K562 (cell line): ENCODE data around the gene TMEM187. TPM values are rescaled to one million over a fixed set of nuclear protein-coding genes. Genes with fewer than 3 reads are reported as not detected.

Experiments used
- ATAC-seq: fragments of 200-7000 bp; cut with Tn5 transposase; 3 replicates; pipeline ENCODE4 v1.9.1; 2020; ENCODE audit warnings: moderate library complexity
- BruUV-seq: library from RNA; stranded (reverse); fragments of 400-500 nt; replicated peaks from 2 replicates; lab custom pipeline; 2021; lab: Mats Ljungman, UMichigan
- CTCF ChIA-PET: fragments of 300-600 bp; formaldehyde crosslinking; extraction: SDS; loops from one replicate; lab custom pipeline; 2021; ENCODE audit warnings: low intra/inter-chr PET ratio; lab: Yijun Ruan, JAX
- POLR2A ChIA-PET: fragments of 300-600, 350-650 bp; sonication (Branson Sonifier 250); formaldehyde crosslinking; extraction: SDS; loops from one replicate; lab custom pipeline; 2021; ENCODE audit warnings: antibody characterized with exemption, inconsistent platforms; lab: Yijun Ruan, JAX
- DNase-seq, 4 experiments: peaks; one replicate each; pipeline versions ENCODE4 v3.0.0 to v3.0.0-alpha.2; 2011 to 2018; ENCODE audit warnings: low spot score in 3 of 4, mixed read lengths in 3 of 4; ENCODE audit errors: extremely low read depth in 1 of 4
- FAIRE-seq: peaks from 2 replicates; lab custom pipeline; 2011; peaks lifted over from hg19 to GRCh38; lab: Jason Lieb, UNC
- H2AFZ ChIP-seq: 2 replicates; pipeline ENCODE4 v1.6.0; 2011; ENCODE audit warnings: low read depth, low read length, control low read depth, inconsistent platforms
- H3K27ac ChIP-seq: fragments of 200-600 bp; 3 replicates; pipeline ENCODE4 v1.8.0; 2011; ENCODE audit warnings: low read depth, mild to moderate bottlenecking, control low read depth, inconsistent platforms, low read length, moderate library complexity, mixed read lengths; ENCODE audit errors: extremely low read depth
- H3K27me3 ChIP-seq, 2 experiments: fragments of 300-600 bp in 1 of 2; 2 replicates in 1 of 2; 3 replicates in 1 of 2; pipeline versions ENCODE4 v1.6.0 to v1.8.0; 2011; ENCODE audit warnings: inconsistent platforms in 2 of 2, low read length in 2 of 2, mild to moderate bottlenecking in 1 of 2, mixed read lengths in 1 of 2, moderate library complexity in 1 of 2; ENCODE audit not compliant: control insufficient read depth in 2 of 2, insufficient read depth in 2 of 2
- H3K36me3 ChIP-seq: fragments of 300-600 bp; 3 replicates; pipeline ENCODE4 v1.8.0; 2011; ENCODE audit warnings: mild to moderate bottlenecking, low read length, inconsistent platforms; ENCODE audit not compliant: control insufficient read depth, insufficient read depth
- H3K4me1 ChIP-seq, 2 experiments: fragments of 200-600 bp in 1 of 2; replicated peaks in 1 of 2; 2 replicates in 1 of 2; 3 replicates in 1 of 2; pipeline versions ENCODE4 v1.5.1 to v1.8.0; 2011; ENCODE audit warnings: inconsistent platforms in 2 of 2, low read length in 2 of 2, mild to moderate bottlenecking in 1 of 2, mixed read lengths in 1 of 2, moderate library complexity in 1 of 2; ENCODE audit not compliant: control insufficient read depth in 2 of 2, insufficient read depth in 2 of 2
- H3K4me2 ChIP-seq: 2 replicates; pipeline ENCODE4 v1.6.1; 2011; ENCODE audit warnings: low read length, control low read depth, inconsistent platforms, mixed read lengths; ENCODE audit not compliant: insufficient read depth
- H3K4me3 ChIP-seq: fragments of 200-600 bp; sonication (generic), shearing (Covaris generic); 2 replicates; pipeline ENCODE4 v1.5.1; 2016; ENCODE audit warnings: control low read depth, inconsistent platforms
- H3K79me2 ChIP-seq: fragments of 200-600 bp; 3 replicates; pipeline ENCODE4 v1.8.0; 2011; ENCODE audit warnings: low read length, inconsistent platforms; ENCODE audit not compliant: control insufficient read depth, insufficient read depth
- H3K9ac ChIP-seq, 2 experiments: 2 replicates each; pipeline versions ENCODE4 v1.6.0 to v1.6.1; 2011; ENCODE audit warnings: low read depth in 2 of 2, low read length in 2 of 2, control low read depth in 1 of 2, inconsistent platforms in 1 of 2, mild to moderate bottlenecking in 1 of 2, mixed read lengths in 1 of 2; ENCODE audit not compliant: insufficient read depth in 1 of 2
- H3K9me1 ChIP-seq: one replicate; pipeline ENCODE4 v1.6.0; 2011; ENCODE audit warnings: inconsistent platforms, mild to moderate bottlenecking, low read length, moderate library complexity; ENCODE audit not compliant: control insufficient read depth, insufficient read depth
- H3K9me3 ChIP-seq: replicated peaks from 2 replicates; pipeline ENCODE4 v1.5.1; 2011; ENCODE audit warnings: low read depth, low read length, inconsistent platforms; ENCODE audit not compliant: control insufficient read depth, insufficient read depth
- H4K20me1 ChIP-seq: replicated peaks from 2 replicates; pipeline ENCODE4 v1.6.1; 2011; ENCODE audit warnings: low read length, inconsistent platforms, mixed read lengths; ENCODE audit not compliant: control insufficient read depth, insufficient read depth
- ATF7 ChIP-seq: fragments of 450-650 bp; IDR thresholded peaks from 2 replicates; pipeline ENCODE4 v1.7.1; 2014; ENCODE audit warnings: mild to moderate bottlenecking, moderate library complexity
- ETS2 ChIP-seq: IDR thresholded peaks from 2 replicates; pipeline ENCODE4 v1.6.1; 2016; ENCODE audit warnings: borderline replicate concordance, missing genetic modification characterization, mild to moderate bottlenecking, moderate library complexity, missing compliant biosample characterization; ENCODE audit not compliant: poor library complexity, severe bottlenecking
- HLTF ChIP-seq: fragments of 450-650 bp; IDR thresholded peaks from 2 replicates; pipeline ENCODE4 v1.6.1; 2016
- KDM1A ChIP-seq, 2 experiments: fragments of 450-650 bp; IDR thresholded peaks; 2 replicates each; pipeline ENCODE4 v1.6.1; 2016; ENCODE audit warnings: mild to moderate bottlenecking in 2 of 2
- LEF1 ChIP-seq: fragments of 450-650 bp; IDR thresholded peaks from 2 replicates; pipeline ENCODE4 v1.6.1; 2016; ENCODE audit warnings: mild to moderate bottlenecking
- POLR2AphosphoS5 ChIP-seq: IDR thresholded peaks from 2 replicates; pipeline ENCODE4 v1.6.1; 2011; ENCODE audit warnings: mild to moderate bottlenecking, low read depth, low read length, moderate library complexity; ENCODE audit not compliant: control insufficient read depth, insufficient read depth
- POLR2G ChIP-seq: fragments of 200-400 bp; formaldehyde crosslinking; IDR thresholded peaks from 2 replicates; pipeline ENCODE4 v1.6.1; 2017; ENCODE audit warnings: low read depth, mild to moderate bottlenecking, antibody characterized with exemption, low read length, moderate library complexity
- RBFOX2 ChIP-seq: fragments of 200-400 bp; formaldehyde crosslinking; IDR thresholded peaks from 2 replicates; pipeline ENCODE4 v1.6.1; 2017; ENCODE audit warnings: low read depth, mild to moderate bottlenecking, low read length, moderate library complexity
- REST ChIP-seq, 2 experiments: fragments of 450-650 bp; formaldehyde crosslinking in 1 of 2; IDR thresholded peaks; 2 replicates each; pipeline versions ENCODE4 v1.4.0 to v1.6.1; 2014 to 2020; ENCODE audit warnings: mild to moderate bottlenecking in 2 of 2, borderline replicate concordance in 1 of 2, low read depth in 1 of 2
- SMC3 ChIP-seq: conservative IDR thresholded peaks from 2 replicates; pipeline ENCODE4 v1.6.1; 2011; ENCODE audit warnings: low read depth, low read length, improper control_type of control experiment; ENCODE audit not compliant: insufficient read depth
- XRCC5 ChIP-seq: fragments of 200-400 bp; formaldehyde crosslinking; IDR thresholded peaks from 2 replicates; pipeline ENCODE4 v1.6.1; 2017; ENCODE audit warnings: low read depth, mild to moderate bottlenecking, low read length
- ZNF699 ChIP-seq: fragments of 250-450 bp; sonication (Bioruptor Pico); IDR thresholded peaks from 2 replicates; pipeline ENCODE4 v1.8.0; 2021; ENCODE audit warnings: mild to moderate bottlenecking, moderate library complexity; ENCODE audit not compliant: insufficient replicate concordance
- ZNF780A ChIP-seq: fragments of 250-450 bp; sonication (Bioruptor Pico); IDR thresholded peaks from 2 replicates; pipeline ENCODE4 v1.5.0; 2021; ENCODE audit warnings: mild to moderate bottlenecking
- WGBS: fragments of 100-300 bp; shearing (Covaris generic); methylation state at CpG from one replicate; pipeline ENCODE4 v1.1.6; 2016; ENCODE audit warnings: low coverage, mixed read lengths; ENCODE audit not compliant: insufficient coverage; ENCODE audit errors: missing lambda C conversion rate; 5-methylcytosine and 5-hydroxymethylcytosine counted together
- in situ Hi-C: fragments of 300-500 bp; cut with MboI; formaldehyde crosslinking; loops from 4 replicates; pipeline ENCODE4 v1.15.0; 2018; ENCODE audit warnings: inconsistent platforms, mixed read lengths
- intact Hi-C: fragments of 100-400 bp; cut with micrococcal nuclease; formaldehyde crosslinking; loops from 2 replicates; pipeline ENCODE4 v1.14.2; 2022
- polyA plus RNA-seq, 8 experiments: library from polyadenylated mRNA; depleted of rRNA in 4 of 8; stranded (reverse) in 5 of 8; unstranded in 3 of 8; fragments of >200 nt; fragmentation: Nextera tagmentation in 2 of 8; fragmentation: Illumina TruSeq in 1 of 8; extraction: Ambion mirVana in 2 of 8; extraction: Trizol in 1 of 8; gene quantifications; 2 replicates each; pipeline versions ENCODE4 v1.2.1 to v1.2.3, GENCODE V29; 2011 to 2014; ENCODE audit warnings: inconsistent platforms in 1 of 8, missing spikeins in 1 of 8
- total RNA-seq, 7 experiments: library from RNA; depleted of rRNA in 6 of 7; stranded (reverse); fragments of >200 nt in 6 of 7; fragmentation: Illumina TruSeq in 2 of 7; extraction: Trizol in 2 of 7; gene quantifications; 2 replicates each; pipeline versions ENCODE4 v1.2.1 to v1.2.3, GENCODE V29; 2011 to 2021; ENCODE audit warnings: low replicate concordance in 1 of 7

Gene TMEM187
- total and polyA plus RNA-seq, 9 of the 15 experiments (the other 6 are each of a cell fraction or from before 2014, with no cell fraction given), result 0.13 to 6.4 (median 1.6) TPM

- Histone ChIP-seq H3K4me2 (no peak overlapping the region), H3K79me2 (peaks cover 35% of the 10 kb centered on the region), H3K4me3 (no peak overlapping the region), H3K9ac (peak overlapping the region in 1 of 2 experiments; percentile 65; a peak in 2 of 4 replicates), H3K4me1 (peaks cover 6 to 71% of the 10 kb centered on the region in 2 experiments), H3K36me3 (peaks cover 89% of the 10 kb centered on the region), H2AFZ (no peak overlapping the region), H3K9me3 (no peaks in the 10 kb centered on the region), H3K27me3 (no peaks in the 10 kb centered on the region), H4K20me1 (no peaks in the 10 kb centered on the region; the same call in 1 of the 2 replicates), H3K27ac (peak overlapping the region; percentile 36; the same call in 1 of the 3 replicates), H3K9me1 (no peaks in the 10 kb centered on the region)
- intact Hi-C loops (no loop called here), in situ Hi-C loops (no loop called here)
- ChIA-PET CTCF (interaction anchor here (0.7 kb wide), 1 partner anchor 37 kb away, joined by 3 read pairs; no protein-coding TSS in a partner anchor), POLR2A (interaction anchor here (0.7 to 3.3 kb wide), 7 partner anchors 10 to 84 kb away, joined by 3 to 23 read pairs (median 4); partner anchors contain the start of gene MECP2)
- WGBS, result 67% methylated on average over 11 of the region's 20 CpGs
- DNase-seq (peak; percentile 60 to 72 (median 66)), FAIRE-seq (no peak), ATAC-seq (peak; percentile 82)
- BruUV-seq, result no TSS peak
- TF ChIP-seq POLR2G (peak; percentile 37; the same call in 1 of the 2 replicates), ATF7 (no peak), ZNF780A (CRISPR knock-in tag) (no peak), ZNF699 (CRISPR knock-in tag) (no peak), POLR2AphosphoS5 (0 out of 2 replicates have a peak, but pooled peaks have one; percentile 4), HLTF (no peak), RBFOX2 (peak; percentile 51), XRCC5 (0 out of 2 replicates have a peak, but pooled peaks have one; percentile 52), LEF1 (no peak), REST (IDR thresholded peaks at IDR 0.05; ENCODE audit: borderline replicate concordance) (peak; percentile 41; the same call in 1 of the 2 replicates), REST (CRISPR knock-in tag; IDR thresholded peaks at IDR 0.05; ENCODE audit: low read depth) (no peak), SMC3 (peak; percentile 56; the same call in 1 of the 2 replicates), KDM1A (IDR thresholded peaks at IDR 0.05) (no peak), ETS2 (no peak)
These were observed 41.2 kb downstream of the TMEM187 start for GRCh38 chrX:154013614-154014360.
